Stimulated activated CD4-positive, alpha-beta T cell treated with anti-CD3 and anti-CD28 coated beads, Interleukin-1b, Interleukin-23, amount 100 ng/mL, for 24 hours (primary cell): Measurements from ENCODE around the gene NFIX.

Experiments used
- DNase-seq, 4 experiments: peaks; one replicate each; pipeline ENCODE4 v3.0.0-alpha.2; 2020; ENCODE audit warnings: low read depth in 4 of 4, low spot score in 1 of 4

NFIX gene

GRCh38 chr19:13071444-13072187 is 76.3 kb downstream of the NFIX start:
- DNase-seq = no peak

GRCh38 chr19:13072188-13072908 is 77.1 kb downstream of the NFIX start:
- no peak for DNase-seq

- no peak for DNase-seq
Measured at GRCh38 chr19:13073263-13073662, 78.0 kb downstream of the NFIX start.

GRCh38 chr19:13074378-13074777 is 79.1 kb downstream of the NFIX start:
- no peak for DNase-seq

- DNase-seq = no peak
Measured at GRCh38 chr19:13076320-13076719, 81.0 kb downstream of the NFIX start.

- no peak for DNase-seq
Measured at GRCh38 chr19:13076787-13077186, 81.5 kb downstream of the NFIX start.

- DNase-seq = no peak
Measured at GRCh38 chr19:13077240-13077639, 82.0 kb downstream of the NFIX start.

GRCh38 chr19:13078381-13078780 is 83.1 kb downstream of the NFIX start:
- DNase-seq = no peak

GRCh38 chr19:13078897-13079541 is 83.7 kb downstream of the NFIX start:
- no peak for DNase-seq

GRCh38 chr19:13079542-13079986 is 84.3 kb downstream of the NFIX start:
- DNase-seq = no peak

GRCh38 chr19:13082192-13083007 is 87.1 kb downstream of the NFIX start:
- no peak for DNase-seq

GRCh38 chr19:13083008-13083404 is 87.7 kb downstream of the NFIX start:
- DNase-seq = no peak

- DNase-seq = no peak
Measured at GRCh38 chr19:13083627-13084026, 88.4 kb downstream of the NFIX start.

GRCh38 chr19:13085666-13086065 is 90.4 kb downstream of the NFIX start:
- DNase-seq = no peak

- no peak for DNase-seq
Measured at GRCh38 chr19:13086341-13086740, 91.1 kb downstream of the NFIX start.

GRCh38 chr19:13087295-13087694 is 92.0 kb downstream of the NFIX start:
- no peak for DNase-seq

GRCh38 chr19:13087795-13088537 is 92.7 kb downstream of the NFIX start:
- DNase-seq = no peak

GRCh38 chr19:13089139-13089856 is 94.0 kb downstream of the NFIX start:
- no peak for DNase-seq

- DNase-seq = no peak
Measured at GRCh38 chr19:13089857-13090507, 94.7 kb downstream of the NFIX start.
